ENCODE measurements around the gene YJEFN3.

The YJEFN3 gene

GRCh38 chr19:19540064-19540714 is 11.5 kb downstream of the YJEFN3 start:
- peak; percentile 85 for DNase-seq

DNA sequence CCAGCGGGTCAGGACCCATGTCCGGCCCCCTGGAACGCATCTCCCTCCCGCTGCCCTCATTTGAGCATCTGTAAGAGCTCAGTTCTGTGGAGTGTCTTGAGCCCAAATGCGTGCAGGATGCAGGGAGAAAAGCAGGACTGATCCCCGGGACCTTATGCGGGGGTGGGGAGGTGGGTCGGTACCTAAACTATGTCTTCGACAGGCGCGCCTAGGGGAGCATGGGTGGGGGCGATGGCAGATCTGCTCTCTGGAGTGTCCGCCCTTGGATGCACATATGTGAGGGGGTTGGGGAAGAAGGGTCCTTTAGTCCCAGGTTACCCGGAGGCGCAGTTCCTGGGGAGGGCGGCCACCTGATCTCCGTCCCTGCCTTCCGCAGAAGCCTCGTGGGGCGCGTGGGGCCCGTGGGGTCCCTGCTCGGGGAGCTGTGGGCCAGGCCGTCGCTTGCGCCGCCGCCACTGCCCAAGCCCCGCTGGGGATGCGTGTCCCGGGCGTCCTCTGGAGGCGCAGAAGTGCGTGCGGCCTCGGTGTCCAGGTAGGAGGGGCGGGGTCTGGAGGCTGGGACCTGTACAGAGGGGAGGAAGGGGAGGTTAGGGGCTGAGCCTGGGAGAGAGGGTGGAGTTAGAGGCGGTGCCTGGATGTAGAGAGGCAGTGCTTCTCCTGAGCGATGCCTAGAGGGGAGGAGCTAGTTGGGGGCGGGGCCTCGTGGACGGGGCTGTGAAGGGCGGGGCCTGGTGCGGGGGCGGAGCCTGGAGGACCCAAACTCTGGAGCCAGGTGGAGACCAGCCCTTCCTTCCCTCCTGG is 12.2 kb downstream of the YJEFN3 start:
- DNase-seq = peak; percentile 73

GRCh38 chr19:19541616-19542015 is 12.9 kb downstream of the YJEFN3 start:
- DNase-seq = no peak

- DNase-seq = no peak
Measured at GRCh38 chr19:19542507-19542906, 13.8 kb downstream of the YJEFN3 start.

GRCh38 chr19:19543101-19543500 is 14.4 kb downstream of the YJEFN3 start:
- DNase-seq = no peak

DNA sequence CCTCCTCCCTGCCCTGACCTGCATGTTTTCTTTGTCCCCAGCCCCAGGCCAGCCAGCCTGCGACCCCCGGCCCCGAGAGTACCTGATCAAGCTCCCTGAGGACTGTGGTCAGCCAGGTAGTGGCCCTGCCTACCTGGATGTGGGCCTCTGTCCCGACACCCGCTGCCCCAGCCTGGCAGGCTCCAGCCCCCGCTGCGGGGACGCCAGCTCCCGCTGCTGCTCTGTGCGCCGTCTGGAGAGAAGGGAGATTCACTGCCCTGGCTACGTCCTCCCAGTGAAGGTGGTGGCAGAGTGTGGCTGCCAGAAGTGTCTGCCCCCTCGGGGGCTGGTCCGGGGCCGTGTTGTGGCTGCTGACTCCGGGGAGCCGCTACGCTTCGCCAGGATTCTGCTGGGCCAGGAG is 14.9 kb downstream of the YJEFN3 start:
- DNase-seq = no peak

DNA sequence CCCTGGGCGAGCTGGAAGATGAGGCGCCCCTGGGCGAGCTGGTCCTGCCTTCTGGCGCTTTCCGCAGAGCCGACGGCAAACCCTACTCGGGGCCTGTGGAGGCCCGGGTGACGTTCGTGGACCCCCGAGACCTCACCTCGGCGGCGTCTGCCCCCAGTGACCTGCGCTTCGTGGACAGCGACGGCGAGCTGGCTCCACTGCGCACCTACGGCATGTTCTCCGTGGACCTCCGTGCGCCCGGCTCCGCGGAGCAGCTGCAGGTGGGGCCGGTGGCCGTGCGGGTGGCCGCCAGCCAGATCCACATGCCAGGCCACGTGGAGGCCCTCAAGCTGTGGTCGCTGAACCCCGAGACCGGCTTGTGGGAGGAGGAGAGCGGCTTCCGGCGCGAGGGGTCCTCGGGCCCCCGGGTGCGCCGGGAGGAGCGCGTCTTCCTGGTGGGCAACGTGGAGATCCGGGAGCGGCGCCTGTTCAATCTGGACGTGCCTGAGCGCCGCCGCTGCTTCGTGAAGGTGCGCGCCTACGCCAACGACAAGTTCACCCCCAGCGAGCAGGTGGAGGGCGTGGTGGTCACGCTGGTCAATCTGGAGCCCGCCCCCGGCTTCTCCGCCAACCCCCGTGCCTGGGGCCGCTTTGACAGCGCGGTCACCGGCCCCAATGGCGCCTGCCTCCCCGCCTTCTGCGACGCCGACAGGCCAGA is 15.7 kb downstream of the YJEFN3 start:
- DNase-seq = no peak

DNA sequence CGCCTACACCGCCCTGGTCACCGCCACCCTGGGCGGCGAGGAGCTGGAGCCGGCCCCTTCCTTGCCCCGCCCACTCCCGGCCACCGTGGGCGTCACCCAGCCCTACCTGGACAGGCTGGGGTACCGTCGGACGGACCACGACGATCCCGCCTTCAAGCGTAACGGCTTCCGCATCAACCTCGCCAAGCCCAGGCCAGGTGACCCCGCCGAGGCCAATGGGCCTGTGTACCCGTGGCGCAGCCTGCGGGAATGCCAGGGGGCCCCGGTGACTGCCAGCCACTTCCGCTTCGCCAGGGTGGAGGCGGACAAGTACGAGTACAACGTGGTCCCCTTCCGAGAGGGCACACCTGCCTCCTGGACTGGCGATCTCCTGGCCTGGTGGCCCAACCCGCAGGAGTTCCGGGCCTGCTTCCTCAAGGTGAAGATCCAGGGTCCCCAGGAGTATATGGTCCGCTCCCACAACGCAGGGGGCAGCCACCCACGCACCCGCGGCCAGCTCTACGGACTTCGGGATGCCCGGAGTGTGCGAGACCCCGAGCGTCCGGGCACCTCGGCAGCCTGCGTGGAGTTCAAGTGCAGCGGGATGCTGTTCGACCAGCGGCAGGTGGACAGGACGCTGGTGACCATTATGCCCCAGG is 16.4 kb downstream of the YJEFN3 start:
- DNase-seq = no peak

GRCh38 chr19:19545707-19546106 is 17.0 kb downstream of the YJEFN3 start:
- DNase-seq = no peak

GRCh38 chr19:19546751-19547162 is 18.0 kb downstream of the YJEFN3 start:
- no peak for DNase-seq

DNA sequence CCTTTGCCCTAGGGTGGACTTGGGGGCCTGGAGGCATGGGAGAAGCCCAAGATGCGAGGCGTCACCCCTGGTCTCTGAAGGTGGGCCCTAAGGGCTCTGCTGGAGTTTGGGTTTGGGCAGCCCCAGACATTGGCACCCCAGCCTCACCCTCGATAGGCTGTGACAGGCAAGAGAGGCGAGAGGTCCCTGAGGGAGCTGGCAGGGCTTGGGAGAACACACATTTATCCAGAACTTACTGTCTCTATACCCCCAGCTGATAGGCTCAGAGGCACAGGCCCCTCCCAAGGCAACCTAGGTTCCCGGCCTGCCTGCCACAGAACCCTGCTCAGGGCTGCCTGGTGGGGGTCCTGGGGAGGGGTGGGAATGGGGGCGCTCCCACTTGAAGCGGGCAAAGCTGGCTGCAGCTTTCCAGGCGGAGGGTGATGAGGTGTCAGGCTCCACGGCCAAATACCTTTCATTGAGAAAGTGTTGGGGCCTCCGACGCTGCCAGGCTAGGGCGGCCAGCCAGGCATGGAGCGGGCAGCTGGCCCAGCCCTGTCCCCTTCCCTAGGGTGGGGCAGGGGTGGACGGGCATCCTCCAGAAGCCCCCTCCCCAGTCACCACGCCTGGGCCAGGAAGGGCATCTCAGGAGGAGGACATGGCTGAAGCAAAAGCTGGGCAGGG is 19.1 kb downstream of the YJEFN3 start:
- DNase-seq = no peak

GRCh38 chr19:19548915-19549759 is 20.4 kb downstream of the YJEFN3 start:
- DNase-seq = no peak

- no peak for DNase-seq
Measured at GRCh38 chr19:19549804-19550464, 21.2 kb downstream of the YJEFN3 start.

DNA sequence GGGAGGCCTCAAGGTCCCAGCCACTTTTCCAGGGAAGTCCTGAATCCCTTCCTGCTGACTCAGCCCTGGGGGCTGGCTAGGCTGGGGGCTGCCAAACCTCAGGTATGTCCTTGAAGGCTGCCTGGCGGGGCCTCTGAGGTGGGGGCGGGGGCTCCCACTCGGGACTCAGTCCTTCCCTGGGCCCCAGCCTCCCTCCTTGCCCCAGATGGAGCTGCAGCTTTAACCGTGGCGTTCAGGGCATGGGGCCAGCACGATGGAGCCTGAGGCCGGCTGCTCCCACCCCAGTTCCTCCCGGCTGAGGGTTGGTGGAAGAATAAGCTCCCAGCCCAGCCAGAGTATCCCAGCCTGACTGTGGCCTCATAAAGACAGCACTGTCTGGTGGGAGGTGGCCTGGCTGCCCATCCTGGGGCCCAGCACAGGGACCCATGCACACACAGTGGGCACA is 21.8 kb downstream of the YJEFN3 start:
- no peak for DNase-seq

DNA sequence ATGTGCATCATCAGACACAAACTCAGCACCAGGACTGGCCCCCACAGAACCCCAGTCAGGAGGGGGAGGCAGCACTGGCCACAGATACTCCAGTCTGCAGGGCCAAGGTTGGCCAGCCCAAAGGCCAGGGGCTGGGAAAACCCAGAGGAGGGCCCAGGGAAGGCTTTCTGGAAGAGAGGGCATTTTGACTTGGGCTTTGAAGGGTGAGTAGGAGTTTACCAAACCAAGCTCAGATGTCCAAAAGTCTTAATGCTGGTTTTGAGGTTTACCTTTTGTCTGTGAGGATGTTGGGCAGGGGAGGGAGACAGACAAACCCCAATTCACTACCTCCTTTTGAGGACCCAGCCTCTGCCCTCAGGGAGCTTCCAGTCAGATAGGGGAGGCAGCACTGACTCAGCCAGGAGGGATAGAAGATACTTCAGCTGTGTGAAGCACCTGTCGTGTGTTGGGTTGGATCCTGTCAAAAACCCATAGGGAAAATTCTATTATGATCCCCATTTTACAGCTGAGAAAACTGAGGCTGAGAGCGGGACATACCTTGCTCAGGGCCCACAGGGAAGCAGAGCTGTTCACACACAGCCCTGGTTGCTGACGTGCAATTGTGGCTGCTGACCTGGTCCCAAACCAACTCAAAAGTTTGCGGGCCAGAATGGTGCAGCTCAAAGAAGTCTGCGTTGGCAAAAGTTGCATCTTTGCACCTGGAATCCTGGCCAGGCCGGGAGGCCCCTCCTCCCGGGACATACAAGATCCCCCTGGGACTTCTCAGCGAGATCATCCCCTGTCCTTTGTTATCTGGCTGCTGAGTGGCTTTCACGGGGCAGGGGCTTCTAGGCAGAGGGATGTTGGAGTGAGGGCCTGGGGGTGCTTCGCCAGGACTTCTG is 22.5 kb downstream of the YJEFN3 start:
- no peak for DNase-seq

- DNase-seq = no peak
Measured at GRCh38 chr19:19551853-19552192, 23.1 kb downstream of the YJEFN3 start.

DNA sequence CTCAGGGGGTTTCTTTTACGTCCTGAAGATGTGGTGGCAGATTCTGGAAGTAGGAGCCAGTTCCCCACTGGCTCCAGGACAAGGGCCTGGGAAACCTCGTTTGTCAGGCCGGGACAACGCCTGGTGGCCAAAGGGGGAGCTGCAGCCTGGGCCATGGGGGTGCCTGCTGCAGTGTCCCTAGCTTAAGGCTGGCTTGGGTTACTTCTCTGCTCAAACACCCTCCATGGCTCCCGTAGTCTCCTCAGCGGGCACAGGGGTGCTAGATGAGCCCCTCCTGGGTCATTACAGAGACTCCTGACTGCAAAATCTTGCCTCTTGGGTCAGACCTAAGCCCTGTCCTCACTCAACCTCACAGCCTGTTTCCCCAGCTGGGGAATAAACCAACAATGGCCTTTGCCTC is 24.1 kb downstream of the YJEFN3 start:
- peak; percentile 24 for DNase-seq

- no peak for DNase-seq
Measured at GRCh38 chr19:19553670-19554069, 25.0 kb downstream of the YJEFN3 start.

DNA sequence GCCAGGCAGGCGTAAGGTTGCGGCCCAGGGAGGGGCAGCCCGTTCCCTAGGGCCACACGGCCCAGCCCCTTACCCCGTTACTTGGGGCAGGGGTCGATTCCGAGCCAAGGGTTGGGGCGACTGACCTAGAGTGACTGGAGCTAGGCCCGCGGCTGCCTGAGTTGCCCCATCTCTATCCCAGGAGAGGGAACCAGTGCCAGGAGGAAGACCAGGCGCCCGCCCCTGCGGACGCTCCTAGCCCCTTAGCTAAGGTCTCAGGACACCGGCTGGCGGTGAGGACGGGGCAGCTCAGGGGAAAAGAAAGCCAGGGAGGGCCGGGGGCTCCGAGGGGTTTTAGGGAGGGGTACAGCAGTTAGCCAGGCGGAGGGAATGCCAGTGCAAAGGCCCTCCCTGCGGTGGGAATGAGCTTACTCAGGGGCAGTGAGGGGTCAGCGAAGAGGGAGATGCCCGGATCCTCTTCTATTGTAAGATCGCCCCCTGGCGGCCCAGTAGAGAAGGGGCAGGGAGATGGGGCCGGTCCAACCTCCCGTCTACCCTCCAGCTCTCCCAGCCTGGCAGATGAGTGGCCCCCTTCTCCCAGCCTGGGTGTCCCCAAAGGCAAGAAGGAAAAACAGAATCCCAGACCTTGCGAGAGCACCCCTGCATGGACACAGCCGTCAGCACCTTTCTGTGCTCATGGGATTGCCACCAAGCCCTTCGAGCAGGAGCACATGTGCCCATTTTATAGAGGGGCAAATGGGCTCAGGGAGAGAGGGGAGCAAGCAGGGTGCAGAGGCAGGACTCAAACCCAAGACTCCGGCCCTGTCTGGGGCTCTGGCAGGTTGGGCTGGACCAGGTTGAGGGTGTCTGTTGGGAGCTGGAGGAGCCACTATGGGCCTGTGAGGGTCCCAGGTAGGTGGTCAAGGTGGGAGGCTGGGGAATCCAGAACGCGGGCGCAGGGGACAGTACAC is 25.6 kb downstream of the YJEFN3 start:
- peak; percentile 50 for DNase-seq
